Measurements from ENCODE around the gene NMT1. TPM values are rescaled to one million over a fixed set of nuclear protein-coding genes. Genes with fewer than 3 reads are reported as not detected.

Gene NMT1
- total and polyA plus RNA-seq, 2 of the 13 experiments (the other 11 are each of a cell fraction or from before 2014, with no cell fraction given), result 75.7 to 142 TPM

- TF ChIP-seq ZNF407 (CRISPR knock-in tag; IDR thresholded peaks at IDR 0.05; ENCODE audit: not compliant biosample characterization), result peak; percentile 47
- no peak for TF ChIP-seq ZBTB20 (CRISPR knock-in tag; IDR thresholded peaks at IDR 0.05; ENCODE audit: borderline replicate concordance, low read depth)
- TF ChIP-seq ZNF547 (CRISPR knock-in tag; IDR thresholded peaks at IDR 0.05), result 0 out of 2 replicates have a peak, but pooled peaks have one; percentile 54
- TF ChIP-seq ZNF687 (CRISPR knock-in tag; IDR thresholded peaks at IDR 0.05), result peak; percentile 34; the same call in 1 of the 2 replicates
- TF ChIP-seq ZNF230 (CRISPR knock-in tag; IDR thresholded peaks at IDR 0.05), result no peak
- TF ChIP-seq FOXC1 (CRISPR knock-in tag; IDR thresholded peaks at IDR 0.05; ENCODE audit: borderline replicate concordance), result 0 out of 2 replicates have a peak, but pooled peaks have one; percentile 34
Measured at GRCh38 chr17:45108595-45109521, 47.7 kb downstream of the NMT1 start (continued).

Measured in HepG2 (cell line).